ENCODE results near the gene ZMYM2.

GRCh38 chr13:19940106-19940505, 18.4 kb upstream of the ZMYM2 start:
- TF ChIP-seq CTCF (IDR thresholded peaks at IDR 0.05; ENCODE audit: insufficient read depth, low read depth, low read length) = no peak
- TF ChIP-seq EZH2 (IDR thresholded peaks at IDR 0.05; ENCODE audit: insufficient read depth, low read length) = no peak

All from astrocyte (in vitro differentiated cells and primary cell).